Osteocyte (in vitro differentiated cells): Measurements from ENCODE around the gene FAM120B. TPM values are rescaled to one million over a fixed set of nuclear protein-coding genes. Genes with fewer than 3 reads are reported as not detected.

ENCODE experiments used
- DNase-seq: peaks from one replicate; pipeline ENCODE4 v3.0.0; 2021; ENCODE audit warnings: mixed read lengths; ENCODE audit not compliant: unreplicated experiment; ENCODE audit errors: extremely low spot score
- H3K27ac Mint-ChIP-seq: one replicate; pipeline ENCODE4 v1.8.0; 2021; ENCODE audit warnings: mild to moderate bottlenecking, mixed read lengths; ENCODE audit not compliant: unreplicated experiment
- H3K27me3 Mint-ChIP-seq: one replicate; pipeline ENCODE4 v1.8.0; 2021; ENCODE audit warnings: mixed read lengths; ENCODE audit not compliant: unreplicated experiment
- H3K36me3 Mint-ChIP-seq: one replicate; pipeline ENCODE4 v1.8.0; 2021; ENCODE audit warnings: mixed read lengths; ENCODE audit not compliant: unreplicated experiment
- H3K4me1 Mint-ChIP-seq: one replicate; pipeline ENCODE4 v1.8.0; 2021; ENCODE audit warnings: mixed read lengths; ENCODE audit not compliant: unreplicated experiment
- H3K4me3 Mint-ChIP-seq: one replicate; pipeline ENCODE4 v1.8.0; 2021; ENCODE audit warnings: mild to moderate bottlenecking, moderate library complexity, mixed read lengths; ENCODE audit not compliant: unreplicated experiment
- H3K9me3 Mint-ChIP-seq: one replicate; pipeline ENCODE4 v1.8.0; 2021; ENCODE audit warnings: mixed read lengths; ENCODE audit not compliant: unreplicated experiment
- total RNA-seq: library from RNA; stranded (reverse); gene quantifications from 2 replicates; pipeline ENCODE4 v1.2.1, GENCODE V29; 2021
- TF ChIP-seq, protein P1 (sequence below): fragments of 200-600 bp; sonication (generic); IDR thresholded peaks from 2 replicates; pipeline ENCODE4 v1.5.0; 2021; ENCODE audit warnings: antibody characterized with exemption, mild to moderate bottlenecking, moderate library complexity

FAM120B gene
- total RNA-seq, 1 donor from 2014 or later, result 36.9 TPM

DNA sequence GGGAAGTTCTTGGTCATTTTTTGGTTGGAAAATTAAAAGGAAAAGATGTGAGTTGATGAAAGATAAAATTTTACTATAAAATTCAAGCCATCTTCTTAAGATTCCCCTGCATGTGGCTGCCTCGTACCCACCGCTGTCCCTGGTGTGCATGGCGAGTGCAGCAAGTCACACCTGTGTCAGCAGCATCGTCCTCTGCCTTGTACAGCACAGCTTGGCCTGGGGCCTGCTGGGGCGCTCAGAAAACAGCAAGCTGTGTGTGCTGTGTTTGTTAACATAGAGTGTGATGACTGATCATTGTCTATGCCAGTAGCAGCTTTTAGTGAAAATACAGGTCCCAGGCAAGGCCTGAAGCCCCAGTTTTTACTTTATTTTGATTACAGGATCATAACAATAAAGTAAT lies 56.7 kb downstream of the FAM120B start:
- DNase-seq, result no peak
- TF ChIP-seq, protein P1, sequence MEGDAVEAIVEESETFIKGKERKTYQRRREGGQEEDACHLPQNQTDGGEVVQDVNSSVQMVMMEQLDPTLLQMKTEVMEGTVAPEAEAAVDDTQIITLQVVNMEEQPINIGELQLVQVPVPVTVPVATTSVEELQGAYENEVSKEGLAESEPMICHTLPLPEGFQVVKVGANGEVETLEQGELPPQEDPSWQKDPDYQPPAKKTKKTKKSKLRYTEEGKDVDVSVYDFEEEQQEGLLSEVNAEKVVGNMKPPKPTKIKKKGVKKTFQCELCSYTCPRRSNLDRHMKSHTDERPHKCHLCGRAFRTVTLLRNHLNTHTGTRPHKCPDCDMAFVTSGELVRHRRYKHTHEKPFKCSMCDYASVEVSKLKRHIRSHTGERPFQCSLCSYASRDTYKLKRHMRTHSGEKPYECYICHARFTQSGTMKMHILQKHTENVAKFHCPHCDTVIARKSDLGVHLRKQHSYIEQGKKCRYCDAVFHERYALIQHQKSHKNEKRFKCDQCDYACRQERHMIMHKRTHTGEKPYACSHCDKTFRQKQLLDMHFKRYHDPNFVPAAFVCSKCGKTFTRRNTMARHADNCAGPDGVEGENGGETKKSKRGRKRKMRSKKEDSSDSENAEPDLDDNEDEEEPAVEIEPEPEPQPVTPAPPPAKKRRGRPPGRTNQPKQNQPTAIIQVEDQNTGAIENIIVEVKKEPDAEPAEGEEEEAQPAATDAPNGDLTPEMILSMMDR, result no peak
- H3K36me3 Mint-ChIP-seq, result peaks cover 28% of the 10 kb centered on the region
- no peaks in the 10 kb centered on the region for H3K27me3 Mint-ChIP-seq
- peaks cover 42% of the 10 kb centered on the region for H3K4me1 Mint-ChIP-seq
- H3K4me3 Mint-ChIP-seq, result no peak overlapping the region
- no peaks in the 10 kb centered on the region for H3K9me3 Mint-ChIP-seq
- no peak overlapping the region for H3K27ac Mint-ChIP-seq

DNA sequence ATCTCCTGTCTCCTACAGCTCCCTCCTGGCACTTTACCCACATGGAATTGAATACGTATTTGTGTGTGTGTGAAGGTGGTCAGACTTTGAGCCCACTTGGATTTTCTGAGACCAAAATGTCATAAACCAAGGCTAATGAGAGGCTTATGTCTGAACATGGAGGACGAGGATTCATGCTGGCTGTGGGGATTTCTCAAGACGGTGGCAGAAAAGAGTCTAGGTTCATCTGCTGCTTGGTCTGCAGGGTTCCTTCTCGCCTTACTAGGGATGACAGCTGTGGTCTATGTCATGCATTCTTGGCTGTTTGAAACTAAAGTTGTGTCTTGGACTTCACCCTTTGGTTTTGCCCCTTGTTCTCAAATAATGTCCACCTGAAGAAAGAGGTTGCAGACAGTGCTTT lies 58.6 kb downstream of the FAM120B start:
- DNase-seq, result no peak
- peaks cover 25% of the 10 kb centered on the region for H3K36me3 Mint-ChIP-seq
- no peaks in the 10 kb centered on the region for H3K27me3 Mint-ChIP-seq
- no peak overlapping the region for H3K4me3 Mint-ChIP-seq
- H3K9me3 Mint-ChIP-seq, result no peaks in the 10 kb centered on the region
- TF ChIP-seq, protein P1, result no peak
- H3K4me1 Mint-ChIP-seq, result peaks cover 49% of the 10 kb centered on the region
- H3K27ac Mint-ChIP-seq, result peak overlapping the region; percentile 10

DNA sequence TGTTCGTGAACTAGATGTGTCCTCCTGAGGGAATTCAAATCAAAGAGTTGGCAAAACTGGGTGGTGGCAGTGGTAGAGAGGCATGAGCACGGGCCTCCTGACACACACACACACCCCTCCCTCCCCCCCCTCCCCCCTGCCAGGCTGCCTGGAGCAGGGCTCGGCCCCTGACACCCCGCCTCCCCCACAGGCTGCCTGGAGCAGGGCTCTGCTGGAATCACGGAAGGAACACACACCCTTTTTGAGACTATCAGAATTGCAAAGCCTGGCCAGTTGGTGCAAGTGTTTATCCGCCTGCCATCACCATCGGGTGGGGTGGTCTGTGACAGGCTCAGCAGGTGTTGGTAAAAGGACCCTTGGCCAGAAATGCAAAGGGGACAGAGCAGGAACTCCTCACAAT lies 59.0 kb downstream of the FAM120B start:
- no peak overlapping the region for H3K4me3 Mint-ChIP-seq
- H3K36me3 Mint-ChIP-seq, result peaks cover 26% of the 10 kb centered on the region
- H3K4me1 Mint-ChIP-seq, result peaks cover 49% of the 10 kb centered on the region
- H3K27ac Mint-ChIP-seq, result peak overlapping the region; percentile 83
- H3K9me3 Mint-ChIP-seq, result no peaks in the 10 kb centered on the region
- H3K27me3 Mint-ChIP-seq, result no peaks in the 10 kb centered on the region
- peak; percentile 80 for DNase-seq
- TF ChIP-seq, protein P1, result no peak

DNA sequence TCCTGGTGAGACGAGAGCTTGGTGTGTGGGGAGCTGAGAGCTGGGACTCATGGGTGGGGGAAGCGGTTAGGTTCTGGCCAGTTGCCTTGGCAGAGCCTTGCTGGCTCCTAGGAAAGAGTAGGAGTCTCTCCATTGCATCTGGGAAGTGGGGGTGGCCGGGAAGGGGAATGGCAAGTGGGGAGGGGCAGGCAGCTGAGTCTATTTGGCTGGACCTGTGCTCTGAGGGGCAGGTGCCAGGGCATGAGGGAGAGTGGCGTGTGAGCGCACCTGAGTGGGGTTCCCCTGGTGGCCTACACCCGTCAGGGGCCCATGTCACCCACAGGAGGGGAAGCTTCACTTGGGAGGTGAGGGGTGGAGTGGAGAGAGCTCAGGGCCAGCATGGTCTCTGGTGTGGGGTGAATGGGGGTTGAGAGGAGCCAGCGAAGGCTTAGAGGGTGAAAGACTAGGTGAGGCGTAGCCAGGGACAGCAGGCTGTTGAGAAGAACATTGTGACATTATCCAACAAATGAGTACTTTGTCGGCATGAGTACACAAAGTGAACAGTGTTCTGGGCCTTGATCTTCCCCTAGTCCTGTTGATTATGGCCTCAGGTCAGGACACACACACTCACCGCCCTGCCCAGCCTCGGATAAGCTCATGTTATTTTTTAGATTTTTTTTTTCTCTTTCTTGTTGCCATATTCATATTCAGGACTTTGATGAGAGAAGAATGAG lies 59.8 kb downstream of the FAM120B start:
- peak; percentile 73 for DNase-seq
- Mint-ChIP-seq H3K27ac (peak overlapping the region; percentile 83), H3K27me3 (no peaks in the 10 kb centered on the region), H3K4me1 (peaks cover 49% of the 10 kb centered on the region), H3K4me3 (no peak overlapping the region), H3K36me3 (peaks cover 32% of the 10 kb centered on the region), H3K9me3 (no peaks in the 10 kb centered on the region)
- TF ChIP-seq, protein P1, result no peak

DNA sequence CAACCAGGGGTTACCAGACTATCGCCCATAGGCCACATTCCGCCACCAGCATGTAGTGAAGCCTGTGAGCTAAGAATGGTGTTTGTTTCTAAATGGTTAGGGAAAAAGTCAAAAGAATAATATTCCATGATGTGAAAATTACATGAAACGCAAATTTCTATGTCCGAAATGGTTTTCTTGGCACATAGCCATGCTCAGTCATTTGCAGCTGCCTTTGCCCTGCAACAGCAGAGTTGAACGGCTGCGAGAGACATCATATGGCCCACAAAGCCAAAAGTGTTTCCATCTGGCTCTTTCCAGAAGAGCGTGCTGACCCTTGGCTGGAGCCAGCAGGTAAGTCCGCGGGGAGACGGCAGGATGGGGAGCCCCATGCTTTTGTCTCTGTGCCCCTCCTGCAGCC lies 60.7 kb downstream of the FAM120B start:
- no peak for DNase-seq
- H3K9me3 Mint-ChIP-seq, result no peaks in the 10 kb centered on the region
- H3K27ac Mint-ChIP-seq, result peak overlapping the region; percentile 83
- TF ChIP-seq, protein P1, result no peak
- no peaks in the 10 kb centered on the region for H3K27me3 Mint-ChIP-seq
- no peak overlapping the region for H3K4me3 Mint-ChIP-seq
- peaks cover 49% of the 10 kb centered on the region for H3K4me1 Mint-ChIP-seq
- peaks cover 32% of the 10 kb centered on the region for H3K36me3 Mint-ChIP-seq
